K562 (cell line): ENCODE measurements around the gene FAM53C. TPM values are rescaled to one million over a fixed set of nuclear protein-coding genes. Genes with fewer than 3 reads are reported as not detected.

Source experiments
- ATAC-seq: fragments of 200-7000 bp; cut with Tn5 transposase; 3 replicates; pipeline ENCODE4 v1.9.1; 2020; ENCODE audit warnings: moderate library complexity
- BruUV-seq: library from RNA; stranded (reverse); fragments of 400-500 nt; replicated peaks from 2 replicates; lab custom pipeline; 2021; lab: Mats Ljungman, UMichigan
- CTCF ChIA-PET: fragments of 300-600 bp; formaldehyde crosslinking; extraction: SDS; loops from one replicate; lab custom pipeline; 2021; ENCODE audit warnings: low intra/inter-chr PET ratio; lab: Yijun Ruan, JAX
- POLR2A ChIA-PET: fragments of 300-600, 350-650 bp; sonication (Branson Sonifier 250); formaldehyde crosslinking; extraction: SDS; loops from one replicate; lab custom pipeline; 2021; ENCODE audit warnings: antibody characterized with exemption, inconsistent platforms; lab: Yijun Ruan, JAX
- DNase-seq, 4 experiments: peaks; one replicate each; pipeline versions ENCODE4 v3.0.0 to v3.0.0-alpha.2; 2011 to 2018; ENCODE audit warnings: low spot score in 3 of 4, mixed read lengths in 3 of 4; ENCODE audit errors: extremely low read depth in 1 of 4
- FAIRE-seq: peaks from 2 replicates; lab custom pipeline; 2011; peaks lifted over from hg19 to GRCh38; lab: Jason Lieb, UNC
- H2AFZ ChIP-seq: 2 replicates; pipeline ENCODE4 v1.6.0; 2011; ENCODE audit warnings: low read depth, low read length, control low read depth, inconsistent platforms
- H3K27ac ChIP-seq: fragments of 200-600 bp; 3 replicates; pipeline ENCODE4 v1.8.0; 2011; ENCODE audit warnings: low read depth, mild to moderate bottlenecking, control low read depth, inconsistent platforms, low read length, moderate library complexity, mixed read lengths; ENCODE audit errors: extremely low read depth
- H3K27me3 ChIP-seq, 2 experiments: fragments of 300-600 bp in 1 of 2; 2 replicates in 1 of 2; 3 replicates in 1 of 2; pipeline versions ENCODE4 v1.6.0 to v1.8.0; 2011; ENCODE audit warnings: inconsistent platforms in 2 of 2, low read length in 2 of 2, mild to moderate bottlenecking in 1 of 2, mixed read lengths in 1 of 2, moderate library complexity in 1 of 2; ENCODE audit not compliant: control insufficient read depth in 2 of 2, insufficient read depth in 2 of 2
- H3K36me3 ChIP-seq: fragments of 300-600 bp; 3 replicates; pipeline ENCODE4 v1.8.0; 2011; ENCODE audit warnings: mild to moderate bottlenecking, low read length, inconsistent platforms; ENCODE audit not compliant: control insufficient read depth, insufficient read depth
- H3K4me1 ChIP-seq, 2 experiments: fragments of 200-600 bp in 1 of 2; replicated peaks in 1 of 2; 2 replicates in 1 of 2; 3 replicates in 1 of 2; pipeline versions ENCODE4 v1.5.1 to v1.8.0; 2011; ENCODE audit warnings: inconsistent platforms in 2 of 2, low read length in 2 of 2, mild to moderate bottlenecking in 1 of 2, mixed read lengths in 1 of 2, moderate library complexity in 1 of 2; ENCODE audit not compliant: control insufficient read depth in 2 of 2, insufficient read depth in 2 of 2
- H3K4me2 ChIP-seq: 2 replicates; pipeline ENCODE4 v1.6.1; 2011; ENCODE audit warnings: low read length, control low read depth, inconsistent platforms, mixed read lengths; ENCODE audit not compliant: insufficient read depth
- H3K4me3 ChIP-seq: fragments of 200-600 bp; sonication (generic), shearing (Covaris generic); 2 replicates; pipeline ENCODE4 v1.5.1; 2016; ENCODE audit warnings: control low read depth, inconsistent platforms
- H3K79me2 ChIP-seq: fragments of 200-600 bp; 3 replicates; pipeline ENCODE4 v1.8.0; 2011; ENCODE audit warnings: low read length, inconsistent platforms; ENCODE audit not compliant: control insufficient read depth, insufficient read depth
- H3K9ac ChIP-seq, 2 experiments: 2 replicates each; pipeline versions ENCODE4 v1.6.0 to v1.6.1; 2011; ENCODE audit warnings: low read depth in 2 of 2, low read length in 2 of 2, control low read depth in 1 of 2, inconsistent platforms in 1 of 2, mild to moderate bottlenecking in 1 of 2, mixed read lengths in 1 of 2; ENCODE audit not compliant: insufficient read depth in 1 of 2
- H3K9me1 ChIP-seq: one replicate; pipeline ENCODE4 v1.6.0; 2011; ENCODE audit warnings: inconsistent platforms, mild to moderate bottlenecking, low read length, moderate library complexity; ENCODE audit not compliant: control insufficient read depth, insufficient read depth
- H3K9me3 ChIP-seq: replicated peaks from 2 replicates; pipeline ENCODE4 v1.5.1; 2011; ENCODE audit warnings: low read depth, low read length, inconsistent platforms; ENCODE audit not compliant: control insufficient read depth, insufficient read depth
- H4K20me1 ChIP-seq: replicated peaks from 2 replicates; pipeline ENCODE4 v1.6.1; 2011; ENCODE audit warnings: low read length, inconsistent platforms, mixed read lengths; ENCODE audit not compliant: control insufficient read depth, insufficient read depth
- HCFC1 ChIP-seq: IDR thresholded peaks from 2 replicates; pipeline ENCODE4 v1.6.1; 2012; ENCODE audit warnings: low read depth, low read length, improper control_type of control experiment
- ILK ChIP-seq: fragments of 450-650 bp; IDR thresholded peaks from 2 replicates; pipeline ENCODE4 v1.6.1; 2016; ENCODE audit warnings: missing genetic modification characterization, low read depth, mild to moderate bottlenecking, missing compliant biosample characterization, moderate library complexity, borderline replicate concordance
- MYBL2 ChIP-seq, 2 experiments: fragments of 450-650 bp in 1 of 2; sonication (generic) in 1 of 2; formaldehyde crosslinking in 1 of 2; IDR thresholded peaks; 2 replicates each; pipeline versions ENCODE4 v1.6.1 to v1.8.1; 2017 to 2022; ENCODE audit warnings: borderline replicate concordance in 1 of 2, inconsistent platforms in 1 of 2, low read depth in 1 of 2, mild to moderate bottlenecking in 1 of 2, missing genetic modification reagents in 1 of 2, moderate library complexity in 1 of 2
- TAF1 ChIP-seq: IDR thresholded peaks from 2 replicates; pipeline ENCODE4 v1.6.1; 2011; ENCODE audit warnings: mild to moderate bottlenecking, low read length, moderate library complexity; ENCODE audit not compliant: insufficient read depth, control insufficient read depth, severe bottlenecking; ENCODE audit errors: extremely low read depth
- ZNF24 ChIP-seq: fragments of 450-650 bp; IDR thresholded peaks from 2 replicates; pipeline ENCODE4 v1.6.1; 2016
- ZNF766 ChIP-seq: fragments of 200-800 bp; sonication (Bioruptor generic); conservative IDR thresholded peaks from 2 replicates; pipeline ENCODE4 v1.6.1; 2016; ENCODE audit warnings: missing genetic modification characterization, missing compliant biosample characterization
- WGBS: fragments of 100-300 bp; shearing (Covaris generic); methylation state at CpG from one replicate; pipeline ENCODE4 v1.1.6; 2016; ENCODE audit warnings: low coverage, mixed read lengths; ENCODE audit not compliant: insufficient coverage; ENCODE audit errors: missing lambda C conversion rate; 5-methylcytosine and 5-hydroxymethylcytosine counted together
- in situ Hi-C: fragments of 300-500 bp; cut with MboI; formaldehyde crosslinking; loops from 4 replicates; pipeline ENCODE4 v1.15.0; 2018; ENCODE audit warnings: inconsistent platforms, mixed read lengths
- intact Hi-C: fragments of 100-400 bp; cut with micrococcal nuclease; formaldehyde crosslinking; loops from 2 replicates; pipeline ENCODE4 v1.14.2; 2022
- polyA plus RNA-seq, 8 experiments: library from polyadenylated mRNA; depleted of rRNA in 4 of 8; stranded (reverse) in 5 of 8; unstranded in 3 of 8; fragments of >200 nt; fragmentation: Nextera tagmentation in 2 of 8; fragmentation: Illumina TruSeq in 1 of 8; extraction: Ambion mirVana in 2 of 8; extraction: Trizol in 1 of 8; gene quantifications; 2 replicates each; pipeline versions ENCODE4 v1.2.1 to v1.2.3, GENCODE V29; 2011 to 2014; ENCODE audit warnings: inconsistent platforms in 1 of 8, missing spikeins in 1 of 8
- total RNA-seq, 7 experiments: library from RNA; depleted of rRNA in 6 of 7; stranded (reverse); fragments of >200 nt in 6 of 7; fragmentation: Illumina TruSeq in 2 of 7; extraction: Trizol in 2 of 7; gene quantifications; 2 replicates each; pipeline versions ENCODE4 v1.2.1 to v1.2.3, GENCODE V29; 2011 to 2021; ENCODE audit warnings: low replicate concordance in 1 of 7
- TF ChIP-seq, protein P1 (sequence below): fragments of 250-450 bp; sonication (Bioruptor Pico); IDR thresholded peaks from 2 replicates; pipeline ENCODE4 v1.5.0; 2020; ENCODE audit warnings: mild to moderate bottlenecking
- TF ChIP-seq, protein P2 (sequence below): fragments of 250-450 bp; sonication (Bioruptor Pico); IDR thresholded peaks from 2 replicates; pipeline ENCODE4 v1.8.0; 2021; ENCODE audit warnings: moderate library complexity, mild to moderate bottlenecking, inconsistent platforms

FAM53C gene
- total and polyA plus RNA-seq, 9 of the 15 experiments (the other 6 are each of a cell fraction or from before 2014, with no cell fraction given) = 9.7 to 38.5 (median 25.2) TPM

GRCh38 chr5:138337685-138338410, at the start of gene FAM53C (continued):
- peak; percentile 88 for TF ChIP-seq HCFC1
- TF ChIP-seq, protein P1, sequence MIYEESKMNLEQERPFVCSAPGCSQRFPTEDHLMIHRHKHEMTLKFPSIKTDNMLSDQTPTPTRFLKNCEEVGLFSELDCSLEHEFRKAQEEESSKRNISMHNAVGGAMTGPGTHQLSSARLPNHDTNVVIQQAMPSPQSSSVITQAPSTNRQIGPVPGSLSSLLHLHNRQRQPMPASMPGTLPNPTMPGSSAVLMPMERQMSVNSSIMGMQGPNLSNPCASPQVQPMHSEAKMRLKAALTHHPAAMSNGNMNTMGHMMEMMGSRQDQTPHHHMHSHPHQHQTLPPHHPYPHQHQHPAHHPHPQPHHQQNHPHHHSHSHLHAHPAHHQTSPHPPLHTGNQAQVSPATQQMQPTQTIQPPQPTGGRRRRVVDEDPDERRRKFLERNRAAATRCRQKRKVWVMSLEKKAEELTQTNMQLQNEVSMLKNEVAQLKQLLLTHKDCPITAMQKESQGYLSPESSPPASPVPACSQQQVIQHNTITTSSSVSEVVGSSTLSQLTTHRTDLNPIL (CRISPR knock-in tag) = no peak
- peak; percentile 99 for TF ChIP-seq TAF1
- no peak for TF ChIP-seq ILK (tag)
- TF ChIP-seq, protein P2, sequence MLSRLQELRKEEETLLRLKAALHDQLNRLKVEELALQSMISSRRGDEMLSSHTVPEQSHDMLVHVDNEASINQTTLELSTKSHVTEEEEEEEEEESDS (CRISPR knock-in tag) = no peak

- ATAC-seq = no peak
- Histone ChIP-seq H2AFZ (no peak overlapping the region), H3K9me3 (no peaks in the 10 kb centered on the region), H3K4me1 (no peaks in the 10 kb centered on the region), H3K27me3 (no peaks in the 10 kb centered on the region), H3K27ac (no peak overlapping the region), H3K9ac (no peak overlapping the region), H3K9me1 (no peaks in the 10 kb centered on the region), H3K4me2 (no peak overlapping the region), H3K36me3 (peaks cover 34% of the 10 kb centered on the region; the same call in 2 of the 3 replicates), H3K4me3 (no peak overlapping the region), H4K20me1 (no peaks in the 10 kb centered on the region), H3K79me2 (no peaks in the 10 kb centered on the region)
- intact Hi-C loops = no loop called here
- POLR2A ChIA-PET = no interaction called here
- 70% methylated on average over 3 of the region's 3 CpGs for WGBS
- no peak for DNase-seq
- CTCF ChIA-PET = no interaction called here
- no TSS peak for BruUV-seq
- in situ Hi-C loops = no loop called here
- TF ChIP-seq ZNF24 (no peak), MYBL2 (IDR thresholded peaks at IDR 0.05; ENCODE audit: low read depth) (no peak), MYBL2 (CRISPR knock-in tag; IDR thresholded peaks at IDR 0.05; ENCODE audit: borderline replicate concordance) (no peak), ZNF766 (CRISPR knock-in tag) (no peak)
- no peak for FAIRE-seq
Observed at GRCh38 chr5:138289296-138289695, 48.8 kb upstream of the FAM53C start.
